ENCODE results near the gene ITGAD. TPM values are rescaled to one million over a fixed set of nuclear protein-coding genes. Genes with fewer than 3 reads are reported as not detected.
A peak's percentile ranks its signal among the peaks of the same experiment; 100 is the strongest.

ITGAD gene
- total and polyA plus RNA-seq, 2 donors (not counting 1 experiment from before 2014, with no cell fraction given) = 0.19 TPM; not detected in 1

DNA sequence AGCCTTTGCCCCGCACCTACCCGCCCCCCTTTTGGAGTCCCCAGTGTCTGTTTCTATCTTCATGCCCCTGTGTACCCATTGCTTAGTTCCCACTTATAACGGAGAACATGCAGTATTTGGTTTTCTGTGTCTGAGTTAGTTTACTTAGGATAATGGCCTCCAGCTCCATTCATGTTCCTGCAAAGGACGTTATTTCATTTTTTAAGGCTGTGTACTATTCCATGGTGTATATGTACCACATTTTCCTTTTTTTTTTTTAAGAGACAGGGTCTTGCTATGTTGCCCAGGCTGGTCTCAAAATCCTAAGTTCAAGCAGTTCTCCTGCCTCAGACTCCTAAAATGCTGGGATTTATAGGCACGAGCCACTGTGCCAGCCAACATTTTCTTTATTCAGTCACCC is 74.7 kb downstream of the ITGAD start:
- TF ChIP-seq, protein P1, sequence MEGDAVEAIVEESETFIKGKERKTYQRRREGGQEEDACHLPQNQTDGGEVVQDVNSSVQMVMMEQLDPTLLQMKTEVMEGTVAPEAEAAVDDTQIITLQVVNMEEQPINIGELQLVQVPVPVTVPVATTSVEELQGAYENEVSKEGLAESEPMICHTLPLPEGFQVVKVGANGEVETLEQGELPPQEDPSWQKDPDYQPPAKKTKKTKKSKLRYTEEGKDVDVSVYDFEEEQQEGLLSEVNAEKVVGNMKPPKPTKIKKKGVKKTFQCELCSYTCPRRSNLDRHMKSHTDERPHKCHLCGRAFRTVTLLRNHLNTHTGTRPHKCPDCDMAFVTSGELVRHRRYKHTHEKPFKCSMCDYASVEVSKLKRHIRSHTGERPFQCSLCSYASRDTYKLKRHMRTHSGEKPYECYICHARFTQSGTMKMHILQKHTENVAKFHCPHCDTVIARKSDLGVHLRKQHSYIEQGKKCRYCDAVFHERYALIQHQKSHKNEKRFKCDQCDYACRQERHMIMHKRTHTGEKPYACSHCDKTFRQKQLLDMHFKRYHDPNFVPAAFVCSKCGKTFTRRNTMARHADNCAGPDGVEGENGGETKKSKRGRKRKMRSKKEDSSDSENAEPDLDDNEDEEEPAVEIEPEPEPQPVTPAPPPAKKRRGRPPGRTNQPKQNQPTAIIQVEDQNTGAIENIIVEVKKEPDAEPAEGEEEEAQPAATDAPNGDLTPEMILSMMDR (IDR thresholded peaks at IDR 0.05) = no peak
- Histone ChIP-seq H3K4me3 (ENCODE audit: control extremely low read depth in 1 of 5, extremely low read depth in 1 of 5, insufficient read depth in 1 of 5, low read depth in 2 of 5, low read length in 4 of 5) (no peak overlapping the region), H3K79me2 (ENCODE audit: control insufficient read depth, insufficient read depth, low read length) (no peaks in the 10 kb centered on the region), H3K4me2 (replicated peaks; ENCODE audit: low read depth, low read length, poor library complexity, severe bottlenecking) (no peak overlapping the region), H3K9me3 (ENCODE audit: control extremely low read depth in 1 of 3, control insufficient read depth in 2 of 3, insufficient read depth in 1 of 3, low read length in 2 of 3) (peaks cover 0 to 6% (median 0%) of the 10 kb centered on the region in 3 donors), H3K9ac (ENCODE audit: low read length) (no peak overlapping the region), H3K4me1 (ENCODE audit: control insufficient read depth in 2 of 2, insufficient read depth in 2 of 2, low read length in 2 of 2) (peaks cover 26% of the 10 kb centered on the region in 2 donors), H3K36me3 (replicated peaks in 1 of 2; ENCODE audit: control extremely low read depth in 1 of 2, control insufficient read depth in 1 of 2, extremely low read depth in 1 of 2, insufficient read depth in 2 of 2, low read length in 1 of 2) (peaks cover 0 to 11% of the 10 kb centered on the region in 2 experiments), H3K27me3 (replicated peaks in 1 of 4; ENCODE audit: control extremely low read depth in 1 of 4, control insufficient read depth in 3 of 4, insufficient read depth in 4 of 4, low read length in 3 of 4) (peaks cover 0 to 19% (median 8%) of the 10 kb centered on the region in 4 experiments), H2AFZ (ENCODE audit: insufficient read depth, low read depth, low read length, poor library complexity, severe bottlenecking) (no peak overlapping the region), H3K27ac (ENCODE audit: low read length in 2 of 2) (no peak overlapping the region), H4K20me1 (ENCODE audit: control insufficient read depth, insufficient read depth, low read length, poor library complexity, severe bottlenecking) (no peaks in the 10 kb centered on the region)
- ChIA-PET POLR2A (interaction anchor here (0.6 kb wide), 1 partner anchor 23 kb away, joined by 3 read pairs; no protein-coding TSS in a partner anchor), CTCF (interaction anchor here (0.7 to 1.3 kb wide), 2 partner anchors 8 to 9 kb away, joined by 3 to 5 read pairs; partner anchors contain the start of gene ARMC5)
- Mint-ChIP-seq H3K27ac (no peak overlapping the region), H3K27me3 (peaks cover 3% of the 10 kb centered on the region), H3K4me3 (peak overlapping the region; percentile 68), H3K9me3 (ENCODE audit: insufficient read depth) (no peaks in the 10 kb centered on the region), H3K4me1 (peaks cover 41% of the 10 kb centered on the region)
- no peak for ATAC-seq (ENCODE audit: low read depth)
- intact Hi-C loops (cut with micrococcal nuclease) = no loop called here
- WGBS (ENCODE audit: insufficient coverage) = no CpG with 5 or more reads among the region's 5 CpGs
- DNase-seq = no peak

DNA sequence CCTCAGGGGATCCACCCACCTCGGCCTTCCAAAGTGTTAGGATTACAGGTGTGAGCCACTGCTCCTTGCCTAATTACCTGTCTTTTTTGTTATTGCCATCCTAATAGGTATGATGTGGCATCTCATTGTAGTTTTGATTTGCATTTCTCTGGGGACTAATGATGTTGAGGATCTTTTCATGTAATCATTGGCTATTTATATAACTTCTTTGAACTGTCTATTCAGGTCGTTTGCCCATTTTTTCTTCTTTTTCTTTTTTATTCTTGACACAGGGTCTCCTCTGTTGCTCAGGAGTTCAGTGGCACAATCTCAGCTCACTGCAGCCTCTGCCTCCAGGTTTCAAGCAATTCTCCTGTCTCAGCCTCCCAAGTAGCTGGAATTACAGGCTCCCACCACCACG is 77.5 kb downstream of the ITGAD start:
- H3K4me3 ChIP-seq (ENCODE audit: control extremely low read depth in 1 of 5, extremely low read depth in 1 of 5, insufficient read depth in 1 of 5, low read depth in 2 of 5, low read length in 4 of 5) = no peak overlapping the region
- no peak overlapping the region for H3K4me2 ChIP-seq (replicated peaks; ENCODE audit: low read depth, low read length, poor library complexity, severe bottlenecking)
- Mint-ChIP-seq H3K4me1 (peaks cover 50% of the 10 kb centered on the region), H3K4me3 (no peak overlapping the region), H3K27me3 (peaks cover 3% of the 10 kb centered on the region), H3K27ac (no peak overlapping the region), H3K9me3 (ENCODE audit: insufficient read depth) (no peaks in the 10 kb centered on the region)
- H3K9me3 ChIP-seq (ENCODE audit: control extremely low read depth in 1 of 3, control insufficient read depth in 2 of 3, insufficient read depth in 1 of 3, low read length in 2 of 3) = peaks cover 0 to 12% (median 0%) of the 10 kb centered on the region in 3 donors
- H3K4me1 ChIP-seq (ENCODE audit: control insufficient read depth in 2 of 2, insufficient read depth in 2 of 2, low read length in 2 of 2) = peaks cover 26% of the 10 kb centered on the region in 2 donors
- POLR2A ChIA-PET = interaction anchor here (0.8 kb wide), 1 partner anchor 11 kb away, joined by 4 read pairs; the partner anchor contains the start of gene ARMC5
- no peak overlapping the region for H3K9ac ChIP-seq (ENCODE audit: low read length)
- no peak overlapping the region for H3K27ac ChIP-seq (ENCODE audit: low read length in 2 of 2)
- WGBS (ENCODE audit: insufficient coverage) = 100% methylated on average over 1 of the region's 3 CpGs
- TF ChIP-seq, protein P1 (IDR thresholded peaks at IDR 0.05) = no peak
- TF ChIP-seq EZH2 (IDR thresholded peaks at IDR 0.05; ENCODE audit: borderline replicate concordance, insufficient read depth, low read depth, low read length, poor library complexity, severe bottlenecking) = no peak
- peaks cover 0 to 21% (median 11%) of the 10 kb centered on the region in 4 experiments for H3K27me3 ChIP-seq (replicated peaks in 1 of 4; ENCODE audit: control extremely low read depth in 1 of 4, control insufficient read depth in 3 of 4, insufficient read depth in 4 of 4, low read length in 3 of 4)
- DNase-seq (no peak), ATAC-seq (ENCODE audit: low read depth) (no peak)
- intact Hi-C loops (cut with micrococcal nuclease) = no loop called here
- CTCF ChIA-PET = interaction anchor here (1.9 kb wide), 1 partner anchor 10 kb away, joined by 6 read pairs; no protein-coding TSS in a partner anchor
- H2AFZ ChIP-seq (ENCODE audit: insufficient read depth, low read depth, low read length, poor library complexity, severe bottlenecking) = no peak overlapping the region
- peaks cover 0 to 2% of the 10 kb centered on the region in 2 experiments for H3K36me3 ChIP-seq (replicated peaks in 1 of 2; ENCODE audit: control extremely low read depth in 1 of 2, control insufficient read depth in 1 of 2, extremely low read depth in 1 of 2, insufficient read depth in 2 of 2, low read length in 1 of 2)
- H3K79me2 ChIP-seq (ENCODE audit: control insufficient read depth, insufficient read depth, low read length) = no peaks in the 10 kb centered on the region
- H4K20me1 ChIP-seq (ENCODE audit: control insufficient read depth, insufficient read depth, low read length, poor library complexity, severe bottlenecking) = no peaks in the 10 kb centered on the region
